Smooth muscle cell of bladder (primary cell): ENCODE data around the gene ADCY6. TPM values are rescaled to one million over a fixed set of nuclear protein-coding genes. Genes with fewer than 3 reads are reported as not detected.

Experiments
- total RNA-seq: library from RNA; depleted of rRNA; stranded (reverse); fragments of >200 nt; gene quantifications from 2 replicates; pipeline ENCODE4 v1.2.3, GENCODE V29; 2014

Gene ADCY6
- 41.0 and 43.7 TPM in 2 replicates for total RNA-seq

GRCh38 chr12:48788854-48789775 is at the start of gene ADCY6:
TSS of gene ADCY6 (minus strand) at chr12:48789089. CDS start at chr12:48783434, 5,655 bp downstream.

GRCh38 chr12:48817873-48818830 is 29.3 kb upstream of the ADCY6 start, which contains the start of gene CACNB3:
TSS of gene CACNB3 (plus strand) at chr12:48818496. CDS start at chr12:48818930, 434 bp downstream.

GRCh38 chr12:48716493-48717251 is 72.2 kb downstream of the ADCY6 start, which contains the start of gene CCNT1:
TSS of gene CCNT1 (minus strand) at chr12:48716707. CDS start at chr12:48716675, 32 bp downstream.

Other genes with a start within 250 kb of the ADCY6 start
- gene LALBA, start 219.0 kb downstream of the ADCY6 start, total RNA-seq, result not detected in 2 replicates
- gene KANSL2, start 106.9 kb downstream of the ADCY6 start, total RNA-seq, result 33.1 and 38.0 TPM in 2 replicates
- gene CCNT1, start 72.4 kb downstream of the ADCY6 start, total RNA-seq, result 19.1 and 22.9 TPM in 2 replicates
- gene CACNB3, start 29.4 kb upstream of the ADCY6 start, total RNA-seq, result 12.2 and 12.4 TPM in 2 replicates
- gene DDX23, start 63.1 kb upstream of the ADCY6 start, total RNA-seq, result 79.4 and 91.2 TPM in 2 replicates
- 0.14 and 0.55 TPM in 2 replicates for gene RND1, start 76.8 kb upstream of the ADCY6 start, total RNA-seq
- 38.7 and 43.6 TPM in 2 replicates for gene FKBP11, start 136.4 kb upstream of the ADCY6 start, total RNA-seq
- 25.3 and 27.6 TPM in 2 replicates for gene ARF3, start 168.4 kb upstream of the ADCY6 start, total RNA-seq
- 0.18 TPM in 1 of 2 replicates, not detected in the other for gene WNT10B, start 182.6 kb upstream of the ADCY6 start, total RNA-seq
- gene WNT1, start 189.2 kb upstream of the ADCY6 start, total RNA-seq, result not detected in 2 replicates
- gene DDN, start 210.3 kb upstream of the ADCY6 start, total RNA-seq, result under 0.01 and 0.18 TPM in 2 replicates
- gene PRKAG1, start 229.7 kb upstream of the ADCY6 start, total RNA-seq, result 77.1 and 87.0 TPM in 2 replicates